ENCODE measurements around the gene IRF2BPL. TPM values are rescaled to one million over a fixed set of nuclear protein-coding genes. Genes with fewer than 3 reads are reported as not detected.

Gene IRF2BPL
- total RNA-seq, 2 experiments from 2014 or later, result 36.2 to 37.7 TPM

- POLR2A ChIA-PET, result interaction anchor here (0.6 to 5.8 kb wide), 8 partner anchors 8 to 132 kb away, joined by 3 to 42 read pairs (median 6); partner anchors contain the start of gene IRF2BPL
- H3K36me3 Mint-ChIP-seq (ENCODE audit: low read depth), result no peaks in the 10 kb centered on the region
- peak overlapping the region; percentile 68 for H3K4me3 Mint-ChIP-seq
- TF ChIP-seq CTCF (IDR thresholded peaks at IDR 0.05), result no peak
- ATAC-seq (peak; percentile 66), DNase-seq (peak; percentile 97)
- CTCF ChIA-PET, result interaction anchor here (0.7 to 8.5 kb wide), 12 partner anchors 8 to 164 kb away, joined by 3 to 63 read pairs (median 6); partner anchors contain the start of gene IRF2BPL
- peaks cover 82% of the 10 kb centered on the region for H3K4me1 Mint-ChIP-seq (ENCODE audit: low read depth)
- no peaks in the 10 kb centered on the region for H3K9me3 Mint-ChIP-seq
- H3K27ac Mint-ChIP-seq, result peak overlapping the region; percentile 96
- intact Hi-C loops (cut with micrococcal nuclease), result no loop called here
- no peaks in the 10 kb centered on the region for H3K27me3 Mint-ChIP-seq
Measured at GRCh38 chr14:77040059-77040740, 11.7 kb upstream of the IRF2BPL start.

GRCh38 chr14:77039285-77040058, 11.0 kb upstream of the IRF2BPL start:
- CTCF ChIA-PET, result interaction anchor here (1.0 to 8.5 kb wide), 9 partner anchors 10 to 164 kb away, joined by 3 to 63 read pairs (median 8); partner anchors contain the start of gene IRF2BPL
- Mint-ChIP-seq H3K4me3 (peak overlapping the region; percentile 68), H3K27ac (peak overlapping the region; percentile 96), H3K9me3 (no peaks in the 10 kb centered on the region), H3K4me1 (ENCODE audit: low read depth) (peaks cover 84% of the 10 kb centered on the region), H3K36me3 (ENCODE audit: low read depth) (no peaks in the 10 kb centered on the region), H3K27me3 (no peaks in the 10 kb centered on the region)
- POLR2A ChIA-PET, result interaction anchor here (1.2 to 5.8 kb wide), 6 partner anchors 8 to 120 kb away, joined by 4 to 42 read pairs (median 10); partner anchors contain the start of gene IRF2BPL
- TF ChIP-seq CTCF (IDR thresholded peaks at IDR 0.05), result no peak
- ATAC-seq, result no peak
- no peak for DNase-seq
- intact Hi-C loops (cut with micrococcal nuclease), result no loop called here

GRCh38 chr14:77037938-77038568, 9.5 kb upstream of the IRF2BPL start:
- Mint-ChIP-seq H3K9me3 (no peaks in the 10 kb centered on the region), H3K4me3 (peak overlapping the region; percentile 68), H3K27me3 (no peaks in the 10 kb centered on the region), H3K27ac (peak overlapping the region; percentile 89), H3K4me1 (ENCODE audit: low read depth) (peaks cover 75% of the 10 kb centered on the region), H3K36me3 (ENCODE audit: low read depth) (no peaks in the 10 kb centered on the region)
- DNase-seq (peak; percentile 82), ATAC-seq (peak; percentile 8)
- TF ChIP-seq CTCF (IDR thresholded peaks at IDR 0.05), result no peak
- intact Hi-C loops (cut with micrococcal nuclease), result no loop called here
- ChIA-PET CTCF (interaction anchor here (0.9 to 6.7 kb wide), 3 partner anchors 9 to 125 kb away, joined by 3 to 36 read pairs (median 3); partner anchors contain the start of gene IRF2BPL), POLR2A (interaction anchor here (1.5 to 5.8 kb wide), 3 partner anchors 11 to 81 kb away, joined by 10 to 42 read pairs (median 17); partner anchors contain the start of gene IRF2BPL)

- H3K27me3 Mint-ChIP-seq, result no peaks in the 10 kb centered on the region
- no peaks in the 10 kb centered on the region for H3K36me3 Mint-ChIP-seq (ENCODE audit: low read depth)
- intact Hi-C loops (cut with micrococcal nuclease), result no loop called here
- DNase-seq, result no peak
- peaks cover 74% of the 10 kb centered on the region for H3K4me1 Mint-ChIP-seq (ENCODE audit: low read depth)
- H3K9me3 Mint-ChIP-seq, result no peaks in the 10 kb centered on the region
- no peak for ATAC-seq
- POLR2A ChIA-PET, result interaction anchor here (0.5 to 5.8 kb wide), 9 partner anchors 10 to 1032 kb away, joined by 3 to 42 read pairs (median 4); partner anchors contain the start of gene IRF2BPL
- CTCF ChIA-PET, result interaction anchor here (0.9 to 6.7 kb wide), 7 partner anchors 8 to 124 kb away, joined by 3 to 36 read pairs (median 3); partner anchors contain the start of gene IRF2BPL
- no peak for TF ChIP-seq CTCF (IDR thresholded peaks at IDR 0.05)
- H3K4me3 Mint-ChIP-seq, result peak overlapping the region; percentile 68
- peak overlapping the region; percentile 89 for H3K27ac Mint-ChIP-seq
Measured at GRCh38 chr14:77037215-77037937, 8.9 kb upstream of the IRF2BPL start.
